ENCODE results near the gene CCDC97. TPM values are rescaled to one million over a fixed set of nuclear protein-coding genes. Genes with fewer than 3 reads are reported as not detected.
A peak's percentile ranks its signal among the peaks of the same experiment; 100 is the strongest.

The CCDC97 gene
- total RNA-seq, 4 donors from 2014 or later: 12.9 to 21.3 (median 15.0) TPM

GRCh38 chr19:41321600-41322270 lies 11.8 kb downstream of the CCDC97 start:
- no peak overlapping the region for H3K4me3 ChIP-seq
- TF ChIP-seq CTCF (IDR thresholded peaks at IDR 0.05) (peak; percentile 44 to 76 (median 65)), POLR2A (IDR thresholded peaks at IDR 0.05) (no peak), EP300 (IDR thresholded peaks at IDR 0.05) (no peak)
- WGBS, 2 donors: 23 to 37% methylated on average over 10 of the region's 10 CpGs
- peaks cover 0 to 57% (median 48%) of the 10 kb centered on the region in 4 donors for H3K4me1 ChIP-seq
- peak overlapping the region; percentile 63 to 95 (median 81) for H3K27ac ChIP-seq
- H3K27me3 ChIP-seq: no peaks in the 10 kb centered on the region
- H3K36me3 ChIP-seq: peaks cover 0 to 65% (median 22%) of the 10 kb centered on the region in 3 donors
- no peaks in the 10 kb centered on the region for H3K9me3 ChIP-seq
- no peak for DNase-seq (ENCODE audit: low spot score in 2 of 2)

- no peak for DNase-seq (ENCODE audit: low spot score in 2 of 2)
- H3K4me3 ChIP-seq: no peak overlapping the region
- H3K4me1 ChIP-seq: peaks cover 0 to 64% (median 54%) of the 10 kb centered on the region in 4 donors
- 87 to 90% methylated on average over 9 to 11 of the region's 11 CpGs for WGBS, 2 donors
- no peaks in the 10 kb centered on the region for H3K9me3 ChIP-seq
- H3K27ac ChIP-seq: peak overlapping the region; percentile 63 to 95 (median 81)
- TF ChIP-seq POLR2A (IDR thresholded peaks at IDR 0.05) (no peak), EP300 (IDR thresholded peaks at IDR 0.05) (no peak), CTCF (IDR thresholded peaks at IDR 0.05) (no peak)
- no peaks in the 10 kb centered on the region for H3K27me3 ChIP-seq
- peaks cover 0 to 58% (median 15%) of the 10 kb centered on the region in 3 donors for H3K36me3 ChIP-seq
These were observed 12.5 kb downstream of the CCDC97 start for GRCh38 chr19:41322451-41322850.

- DNase-seq (ENCODE audit: low spot score in 2 of 2): no peak
- peaks cover 0 to 52% (median 15%) of the 10 kb centered on the region in 3 donors for H3K36me3 ChIP-seq
- TF ChIP-seq EP300 (IDR thresholded peaks at IDR 0.05) (no peak), CTCF (IDR thresholded peaks at IDR 0.05) (no peak), POLR2A (IDR thresholded peaks at IDR 0.05) (no peak)
- H3K27me3 ChIP-seq: no peaks in the 10 kb centered on the region
- H3K4me1 ChIP-seq: peaks cover 0 to 70% (median 57%) of the 10 kb centered on the region in 4 donors
- no peak overlapping the region for H3K4me3 ChIP-seq
- no peaks in the 10 kb centered on the region for H3K9me3 ChIP-seq
- 54 to 55% methylated on average over 7 of the region's 7 CpGs for WGBS, 2 donors
- peak overlapping the region; percentile 63 to 95 (median 81) for H3K27ac ChIP-seq
These were observed 13.1 kb downstream of the CCDC97 start for GRCh38 chr19:41323023-41323422.

GRCh38 chr19:41323430-41324125 lies 13.6 kb downstream of the CCDC97 start:
- peaks cover 0 to 75% (median 60%) of the 10 kb centered on the region in 4 donors for H3K4me1 ChIP-seq

More at GRCh38 chr19:41323430-41324125, 13.6 kb downstream of the CCDC97 start:
- peak; percentile 65 to 68 for DNase-seq (ENCODE audit: low spot score in 2 of 2)
- no peaks in the 10 kb centered on the region for H3K9me3 ChIP-seq
- peak overlapping the region; percentile 63 to 95 (median 81) for H3K27ac ChIP-seq
- H3K4me3 ChIP-seq: no peak overlapping the region
- H3K36me3 ChIP-seq: peaks cover 0 to 48% (median 12%) of the 10 kb centered on the region in 3 donors
- TF ChIP-seq EP300 (IDR thresholded peaks at IDR 0.05) (peak in 1 of 2 donors; percentile 67), POLR2A (IDR thresholded peaks at IDR 0.05) (peak in 1 of 2 donors; percentile 23), CTCF (IDR thresholded peaks at IDR 0.05) (no peak)
- no peaks in the 10 kb centered on the region for H3K27me3 ChIP-seq
- WGBS, 2 donors: 33 to 45% methylated on average over 10 to 16 of the region's 16 CpGs

Measured in tibial nerve (tissue), 4 donors.